ENCODE data around the gene ARMC12. TPM values are rescaled to one million over a fixed set of nuclear protein-coding genes. Genes with fewer than 3 reads are reported as not detected.

The ARMC12 gene
- total RNA-seq, 1 experiment from 2014 or later: 1.0 TPM

GRCh38 chr6:35713006-35713767, 23.6 kb upstream of the ARMC12 start (continued):
- TF ChIP-seq E2F1 (CRISPR knock-in tag; IDR thresholded peaks at IDR 0.05): no peak
- TF ChIP-seq ZNF396 (CRISPR knock-in tag; IDR thresholded peaks at IDR 0.05; ENCODE audit: borderline replicate concordance): no peak
- TF ChIP-seq ETV6 (CRISPR knock-in tag; IDR thresholded peaks at IDR 0.05): no peak
- TF ChIP-seq ELF4 (CRISPR knock-in tag; IDR thresholded peaks at IDR 0.05; ENCODE audit: low read depth): no peak
- TF ChIP-seq NFATC4 (CRISPR knock-in tag; IDR thresholded peaks at IDR 0.05): no peak
- TF ChIP-seq PRDM15 (CRISPR knock-in tag; IDR thresholded peaks at IDR 0.05): no peak
- TF ChIP-seq CREB1 (CRISPR knock-in tag; IDR thresholded peaks at IDR 0.05): no peak
- no peak for TF ChIP-seq AR (CRISPR knock-in tag; IDR thresholded peaks at IDR 0.05)
- TF ChIP-seq USF2 (CRISPR knock-in tag; IDR thresholded peaks at IDR 0.05): no peak

- ChIA-PET POLR2A (interaction anchor here (0.8 to 1.0 kb wide), 2 partner anchors 11 to 47 kb away, joined by 3 read pairs; no protein-coding TSS in a partner anchor), CTCF (interaction anchor here (1.2 to 2.6 kb wide), 2 partner anchors 11 to 20 kb away, joined by 3 to 13 read pairs; partner anchors contain the start of gene ARMC12)
- ATAC-seq (no peak), DNase-seq (ENCODE audit: low spot score) (no peak)
- Mint-ChIP-seq H3K27me3 (ENCODE audit: low read depth) (no peaks in the 10 kb centered on the region; the same call in none of the 2 replicates), H3K27ac (no peak overlapping the region), H3K36me3 (no peaks in the 10 kb centered on the region), H3K9me3 (no peaks in the 10 kb centered on the region), H3K4me3 (no peak overlapping the region), H3K4me1 (peaks cover 49% of the 10 kb centered on the region)
- TF ChIP-seq TEAD1 (CRISPR knock-in tag; IDR thresholded peaks at IDR 0.05): no peak
- TF ChIP-seq NR2C2 (CRISPR knock-in tag; IDR thresholded peaks at IDR 0.05): no peak
- TF ChIP-seq ZNF425 (CRISPR knock-in tag; conservative IDR thresholded peaks at IDR 0.05): no peak
- no peak for TF ChIP-seq ZBTB21 (CRISPR knock-in tag; IDR thresholded peaks at IDR 0.05; ENCODE audit: borderline replicate concordance)
- no peak for TF ChIP-seq ZSCAN18 (CRISPR knock-in tag; IDR thresholded peaks at IDR 0.05)
- no peak for TF ChIP-seq NFATC4 (CRISPR knock-in tag; IDR thresholded peaks at IDR 0.05)
- TF ChIP-seq HMGA2 (CRISPR knock-in tag; IDR thresholded peaks at IDR 0.05): no peak
- TF ChIP-seq NR3C1 (CRISPR knock-in tag; conservative IDR thresholded peaks at IDR 0.05; ENCODE audit: low read depth): no peak
- TF ChIP-seq JUN (CRISPR knock-in tag; IDR thresholded peaks at IDR 0.05): no peak
- TF ChIP-seq E2F1 (CRISPR knock-in tag; IDR thresholded peaks at IDR 0.05): no peak
- no peak for TF ChIP-seq TCF7 (CRISPR knock-in tag; IDR thresholded peaks at IDR 0.05; ENCODE audit: low read depth)
- TF ChIP-seq ZNF396 (CRISPR knock-in tag; IDR thresholded peaks at IDR 0.05; ENCODE audit: borderline replicate concordance): no peak
- TF ChIP-seq ATF3 (CRISPR knock-in tag; conservative IDR thresholded peaks at IDR 0.05): no peak
- TF ChIP-seq IRF1 (CRISPR knock-in tag; IDR thresholded peaks at IDR 0.05): no peak
These were observed 20.0 kb upstream of the ARMC12 start for GRCh38 chr6:35716798-35717197.
